ENCODE measurements around the gene ACTC1.

Gene ACTC1

GRCh38 chr15:34773013-34773412 lies 22.3 kb downstream of the ACTC1 start:
- no peaks in the 10 kb centered on the region for H3K9me3 ChIP-seq (ENCODE audit: control insufficient read depth, low read length)
- no peaks in the 10 kb centered on the region for H3K36me3 ChIP-seq (ENCODE audit: control insufficient read depth, insufficient read depth, low read length)
- H3K4me1 ChIP-seq (ENCODE audit: control insufficient read depth, insufficient read depth, low read length) = no peaks in the 10 kb centered on the region

GRCh38 chr15:34772312-34772711 lies 23.0 kb downstream of the ACTC1 start:
- Histone ChIP-seq H3K36me3 (ENCODE audit: control insufficient read depth, insufficient read depth, low read length) (no peaks in the 10 kb centered on the region), H3K4me3 (ENCODE audit: low read length) (no peak overlapping the region), H3K9me3 (ENCODE audit: control insufficient read depth, low read length) (no peaks in the 10 kb centered on the region), H3K9ac (ENCODE audit: low read length) (no peak overlapping the region), H3K27me3 (ENCODE audit: control insufficient read depth, insufficient read depth, low read length) (no peaks in the 10 kb centered on the region), H3K4me1 (ENCODE audit: control insufficient read depth, insufficient read depth, low read length) (no peaks in the 10 kb centered on the region)

More at GRCh38 chr15:34773013-34773412, 22.3 kb downstream of the ACTC1 start:
- H3K4me3 ChIP-seq (ENCODE audit: low read length) = no peak overlapping the region
- no peaks in the 10 kb centered on the region for H3K27me3 ChIP-seq (ENCODE audit: control insufficient read depth, insufficient read depth, low read length)
- H3K9ac ChIP-seq (ENCODE audit: low read length) = no peak overlapping the region

- Histone ChIP-seq H3K9me3 (ENCODE audit: control insufficient read depth, low read length) (no peaks in the 10 kb centered on the region), H3K4me1 (ENCODE audit: control insufficient read depth, insufficient read depth, low read length) (no peaks in the 10 kb centered on the region)
Measured at GRCh38 chr15:34769711-34770110, 25.6 kb downstream of the ACTC1 start.

GRCh38 chr15:34768530-34768929 lies 26.8 kb downstream of the ACTC1 start:
- Histone ChIP-seq H3K9ac (ENCODE audit: low read length) (no peak overlapping the region), H3K4me3 (ENCODE audit: low read length) (no peak overlapping the region), H3K4me1 (ENCODE audit: control insufficient read depth, insufficient read depth, low read length) (no peaks in the 10 kb centered on the region), H3K9me3 (ENCODE audit: control insufficient read depth, low read length) (no peaks in the 10 kb centered on the region), H3K36me3 (ENCODE audit: control insufficient read depth, insufficient read depth, low read length) (no peaks in the 10 kb centered on the region), H3K27me3 (ENCODE audit: control insufficient read depth, insufficient read depth, low read length) (no peaks in the 10 kb centered on the region)

More at GRCh38 chr15:34769711-34770110, 25.6 kb downstream of the ACTC1 start:
- H3K36me3 ChIP-seq (ENCODE audit: control insufficient read depth, insufficient read depth, low read length) = no peaks in the 10 kb centered on the region
- no peaks in the 10 kb centered on the region for H3K27me3 ChIP-seq (ENCODE audit: control insufficient read depth, insufficient read depth, low read length)
- no peak overlapping the region for H3K4me3 ChIP-seq (ENCODE audit: low read length)
- no peak overlapping the region for H3K9ac ChIP-seq (ENCODE audit: low read length)

- Histone ChIP-seq H3K9ac (ENCODE audit: low read length) (no peak overlapping the region), H3K4me3 (ENCODE audit: low read length) (no peak overlapping the region), H3K36me3 (ENCODE audit: control insufficient read depth, insufficient read depth, low read length) (no peaks in the 10 kb centered on the region), H3K4me1 (ENCODE audit: control insufficient read depth, insufficient read depth, low read length) (no peaks in the 10 kb centered on the region), H3K27me3 (ENCODE audit: control insufficient read depth, insufficient read depth, low read length) (no peaks in the 10 kb centered on the region), H3K9me3 (ENCODE audit: control insufficient read depth, low read length) (no peaks in the 10 kb centered on the region)
Measured at GRCh38 chr15:34765741-34766140, 29.6 kb downstream of the ACTC1 start.

GRCh38 chr15:34760909-34761308 lies 34.4 kb downstream of the ACTC1 start:
- Histone ChIP-seq H3K9ac (ENCODE audit: low read length) (no peak overlapping the region), H3K4me1 (ENCODE audit: control insufficient read depth, insufficient read depth, low read length) (no peaks in the 10 kb centered on the region), H3K27me3 (ENCODE audit: control insufficient read depth, insufficient read depth, low read length) (peaks cover 9% of the 10 kb centered on the region), H3K9me3 (ENCODE audit: control insufficient read depth, low read length) (no peaks in the 10 kb centered on the region), H3K36me3 (ENCODE audit: control insufficient read depth, insufficient read depth, low read length) (no peaks in the 10 kb centered on the region), H3K4me3 (ENCODE audit: low read length) (no peak overlapping the region)

GRCh38 chr15:34759992-34760391 lies 35.4 kb downstream of the ACTC1 start:
- Histone ChIP-seq H3K4me1 (ENCODE audit: control insufficient read depth, insufficient read depth, low read length) (no peaks in the 10 kb centered on the region), H3K36me3 (ENCODE audit: control insufficient read depth, insufficient read depth, low read length) (no peaks in the 10 kb centered on the region), H3K9ac (ENCODE audit: low read length) (no peak overlapping the region), H3K9me3 (ENCODE audit: control insufficient read depth, low read length) (no peaks in the 10 kb centered on the region), H3K27me3 (ENCODE audit: control insufficient read depth, insufficient read depth, low read length) (peaks cover 18% of the 10 kb centered on the region), H3K4me3 (ENCODE audit: low read length) (no peak overlapping the region)

- Histone ChIP-seq H3K9ac (ENCODE audit: low read length) (no peak overlapping the region), H3K9me3 (ENCODE audit: control insufficient read depth, low read length) (no peaks in the 10 kb centered on the region), H3K36me3 (ENCODE audit: control insufficient read depth, insufficient read depth, low read length) (no peaks in the 10 kb centered on the region), H3K4me1 (ENCODE audit: control insufficient read depth, insufficient read depth, low read length) (no peaks in the 10 kb centered on the region), H3K27me3 (ENCODE audit: control insufficient read depth, insufficient read depth, low read length) (peaks cover 24% of the 10 kb centered on the region), H3K4me3 (ENCODE audit: low read length) (no peak overlapping the region)
Measured at GRCh38 chr15:34759347-34759746, 36.0 kb downstream of the ACTC1 start.

GRCh38 chr15:34757262-34757661 lies 38.1 kb downstream of the ACTC1 start:
- H3K4me1 ChIP-seq (ENCODE audit: control insufficient read depth, insufficient read depth, low read length) = no peaks in the 10 kb centered on the region
- no peak overlapping the region for H3K9ac ChIP-seq (ENCODE audit: low read length)
- H3K27me3 ChIP-seq (ENCODE audit: control insufficient read depth, insufficient read depth, low read length) = peaks cover 40% of the 10 kb centered on the region

GRCh38 chr15:34755419-34755773 lies 40.0 kb downstream of the ACTC1 start:
- Histone ChIP-seq H3K4me1 (ENCODE audit: control insufficient read depth, insufficient read depth, low read length) (no peaks in the 10 kb centered on the region), H3K4me3 (ENCODE audit: low read length) (no peak overlapping the region), H3K36me3 (ENCODE audit: control insufficient read depth, insufficient read depth, low read length) (no peaks in the 10 kb centered on the region), H3K27me3 (ENCODE audit: control insufficient read depth, insufficient read depth, low read length) (peaks cover 40% of the 10 kb centered on the region), H3K9ac (ENCODE audit: low read length) (no peak overlapping the region), H3K9me3 (ENCODE audit: control insufficient read depth, low read length) (no peaks in the 10 kb centered on the region)

More at GRCh38 chr15:34757262-34757661, 38.1 kb downstream of the ACTC1 start:
- Histone ChIP-seq H3K36me3 (ENCODE audit: control insufficient read depth, insufficient read depth, low read length) (no peaks in the 10 kb centered on the region), H3K4me3 (ENCODE audit: low read length) (no peak overlapping the region), H3K9me3 (ENCODE audit: control insufficient read depth, low read length) (no peaks in the 10 kb centered on the region)

- no peak within 1 kb of the TSS for H3K4me3 ChIP-seq (ENCODE audit: low read length)
- no peaks in the 10 kb centered on the region for H3K36me3 ChIP-seq (ENCODE audit: control insufficient read depth, insufficient read depth, low read length)
- peaks cover 40% of the 10 kb centered on the region for H3K27me3 ChIP-seq (ENCODE audit: control insufficient read depth, insufficient read depth, low read length)
- H3K9ac ChIP-seq (ENCODE audit: low read length) = no peak within 1 kb of the TSS
- no peaks in the 10 kb centered on the region for H3K9me3 ChIP-seq (ENCODE audit: control insufficient read depth, low read length)
- no peaks in the 10 kb centered on the region for H3K4me1 ChIP-seq (ENCODE audit: control insufficient read depth, insufficient read depth, low read length)
Measured at GRCh38 chr15:34754674-34755418, 40.5 kb downstream of the ACTC1 start, which contains the start of gene GJD2. Gene GJD2 (minus strand): TSS chr15:34754998. CDS start chr15:34754488, 510 bp downstream.

- H3K9me3 ChIP-seq (ENCODE audit: control insufficient read depth, low read length) = no peaks in the 10 kb centered on the region
- H3K4me3 ChIP-seq (ENCODE audit: low read length) = no peak overlapping the region
- H3K27me3 ChIP-seq (ENCODE audit: control insufficient read depth, insufficient read depth, low read length) = peaks cover 40% of the 10 kb centered on the region
- no peaks in the 10 kb centered on the region for H3K4me1 ChIP-seq (ENCODE audit: control insufficient read depth, insufficient read depth, low read length)
- H3K36me3 ChIP-seq (ENCODE audit: control insufficient read depth, insufficient read depth, low read length) = no peaks in the 10 kb centered on the region
- H3K9ac ChIP-seq (ENCODE audit: low read length) = no peak overlapping the region
Measured at GRCh38 chr15:34754171-34754601, 41.2 kb downstream of the ACTC1 start.

Measured in mucosa of stomach (tissue), 1 donor.